ENCODE measurements around the gene C6orf132. TPM values are rescaled to one million over a fixed set of nuclear protein-coding genes. Genes with fewer than 3 reads are reported as not detected.

C6orf132 gene
- total RNA-seq, 1 donor = 0.63 TPM

DNA sequence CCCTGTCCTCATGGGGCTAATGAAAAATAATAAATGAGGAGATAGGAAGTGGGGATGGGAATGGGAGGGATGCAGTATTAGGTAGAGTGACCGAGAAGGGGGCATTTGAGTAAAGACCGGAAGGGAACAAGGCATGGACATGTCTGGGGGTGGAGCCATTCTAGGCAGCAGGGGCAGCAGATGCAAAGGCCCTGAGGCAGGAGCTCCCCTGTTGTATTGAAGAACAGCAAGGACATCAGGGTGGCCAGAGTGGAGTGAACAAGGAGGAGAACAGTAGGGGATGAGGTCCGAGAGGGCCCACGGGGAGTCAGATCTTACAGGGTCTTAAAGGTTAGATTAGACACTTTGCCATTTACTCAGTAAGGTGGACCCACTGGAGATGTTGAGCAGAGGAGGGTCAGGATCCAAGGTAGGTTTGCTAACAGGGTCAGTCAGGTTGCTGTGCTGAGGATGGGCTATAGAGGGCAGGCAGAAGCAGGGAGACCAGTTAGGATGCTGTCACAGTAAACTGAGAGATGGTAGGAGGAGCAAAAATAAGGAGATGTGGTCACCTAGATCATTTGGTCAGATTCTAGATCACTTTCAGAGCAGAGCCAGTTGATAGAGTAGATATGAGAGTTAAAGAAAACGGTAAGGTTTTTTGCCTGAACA is 73.4 kb downstream of the C6orf132 start:
- H3K4me3 ChIP-seq (ENCODE audit: low read depth, low read length) = no peak overlapping the region
- DNase-seq (ENCODE audit: low read depth) = no peak
- TF ChIP-seq, protein P1, sequence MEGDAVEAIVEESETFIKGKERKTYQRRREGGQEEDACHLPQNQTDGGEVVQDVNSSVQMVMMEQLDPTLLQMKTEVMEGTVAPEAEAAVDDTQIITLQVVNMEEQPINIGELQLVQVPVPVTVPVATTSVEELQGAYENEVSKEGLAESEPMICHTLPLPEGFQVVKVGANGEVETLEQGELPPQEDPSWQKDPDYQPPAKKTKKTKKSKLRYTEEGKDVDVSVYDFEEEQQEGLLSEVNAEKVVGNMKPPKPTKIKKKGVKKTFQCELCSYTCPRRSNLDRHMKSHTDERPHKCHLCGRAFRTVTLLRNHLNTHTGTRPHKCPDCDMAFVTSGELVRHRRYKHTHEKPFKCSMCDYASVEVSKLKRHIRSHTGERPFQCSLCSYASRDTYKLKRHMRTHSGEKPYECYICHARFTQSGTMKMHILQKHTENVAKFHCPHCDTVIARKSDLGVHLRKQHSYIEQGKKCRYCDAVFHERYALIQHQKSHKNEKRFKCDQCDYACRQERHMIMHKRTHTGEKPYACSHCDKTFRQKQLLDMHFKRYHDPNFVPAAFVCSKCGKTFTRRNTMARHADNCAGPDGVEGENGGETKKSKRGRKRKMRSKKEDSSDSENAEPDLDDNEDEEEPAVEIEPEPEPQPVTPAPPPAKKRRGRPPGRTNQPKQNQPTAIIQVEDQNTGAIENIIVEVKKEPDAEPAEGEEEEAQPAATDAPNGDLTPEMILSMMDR (IDR thresholded peaks at IDR 0.05; ENCODE audit: insufficient read depth, low read length) = no peak

- no peak for DNase-seq (ENCODE audit: low read depth)
- no peak overlapping the region for H3K4me3 ChIP-seq (ENCODE audit: low read depth, low read length)
- TF ChIP-seq, protein P1 (IDR thresholded peaks at IDR 0.05; ENCODE audit: insufficient read depth, low read length) = no peak
Measured at GRCh38 chr6:42068173-42068572, 74.2 kb downstream of the C6orf132 start.

DNA sequence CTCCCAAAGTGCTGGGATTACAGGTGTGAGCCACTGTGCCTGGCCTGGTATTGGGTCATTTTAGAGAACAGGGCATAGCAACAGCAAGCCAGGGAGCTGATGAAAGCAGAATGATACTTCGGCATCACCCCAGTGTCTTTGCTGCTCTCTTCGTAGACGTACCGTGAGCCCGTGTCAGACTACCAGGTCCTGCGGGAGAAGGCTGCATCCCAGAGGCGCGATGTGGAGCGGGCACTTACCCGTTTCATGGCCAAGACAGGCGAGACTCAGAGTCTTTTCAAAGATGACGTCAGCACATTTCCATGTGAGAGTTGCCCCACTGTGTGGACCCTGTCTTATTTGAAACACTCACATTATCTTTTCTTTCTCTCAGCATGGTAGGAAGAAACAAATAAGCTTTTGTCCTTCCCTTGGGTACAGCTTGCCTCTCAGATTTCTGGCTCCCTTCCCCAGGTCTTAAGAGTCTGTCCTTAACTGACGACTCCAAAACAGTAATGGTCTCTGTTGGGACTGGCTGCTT is 76.2 kb downstream of the C6orf132 start:
- DNase-seq (ENCODE audit: low read depth) = no peak

GRCh38 chr6:42059743-42060142 is 82.7 kb downstream of the C6orf132 start:
- H3K4me3 ChIP-seq (ENCODE audit: low read depth, low read length) = no peak overlapping the region
- no peak for DNase-seq (ENCODE audit: low read depth)
- TF ChIP-seq, protein P1 (IDR thresholded peaks at IDR 0.05; ENCODE audit: insufficient read depth, low read length) = no peak

More for the DNA sequence above, 76.2 kb downstream of the C6orf132 start:
- H3K4me3 ChIP-seq (ENCODE audit: low read depth, low read length) = no peak overlapping the region
- TF ChIP-seq, protein P1 (IDR thresholded peaks at IDR 0.05; ENCODE audit: insufficient read depth, low read length) = no peak

DNA sequence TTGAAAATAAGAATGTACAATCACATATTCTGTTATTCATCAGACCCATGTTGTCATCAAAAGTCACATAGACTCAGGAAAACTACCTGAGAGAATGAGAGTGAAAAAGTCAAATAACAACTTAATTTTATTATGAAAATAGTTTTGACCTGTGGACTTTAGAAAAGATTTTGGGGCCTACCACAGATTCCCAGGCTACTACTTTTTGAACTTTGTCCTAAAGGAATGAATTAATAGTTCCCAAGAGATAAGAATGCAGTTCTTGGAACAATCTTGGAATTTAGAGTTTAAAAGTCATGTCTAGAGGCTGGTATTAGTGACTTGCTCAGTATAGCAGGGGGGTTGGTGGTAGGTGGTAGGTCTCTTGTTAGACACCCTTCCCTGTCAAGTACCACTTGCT is 88.8 kb downstream of the C6orf132 start:
- H3K4me3 ChIP-seq (ENCODE audit: low read depth, low read length) = no peak overlapping the region
- TF ChIP-seq, protein P1 (IDR thresholded peaks at IDR 0.05; ENCODE audit: insufficient read depth, low read length) = no peak
- no peak for DNase-seq (ENCODE audit: low read depth)

- DNase-seq (ENCODE audit: low read depth) = no peak
- peak overlapping the region; percentile 87 for H3K4me3 ChIP-seq (ENCODE audit: low read depth, low read length)
- TF ChIP-seq, protein P1 (IDR thresholded peaks at IDR 0.05; ENCODE audit: insufficient read depth, low read length) = no peak
Measured at GRCh38 chr6:42051268-42051653, 91.2 kb downstream of the C6orf132 start.

Other genes starting within 250 kb of the C6orf132 start
- gene USP49, start 247.2 kb downstream of the C6orf132 start, total RNA-seq (ENCODE audit: low replicate concordance) = 2.7 and 11.2 TPM in 2 replicates
- gene MED20, start 221.5 kb downstream of the C6orf132 start, total RNA-seq (ENCODE audit: low replicate concordance) = 29.9 and 36.6 TPM in 2 replicates
- 4.2 and 14.2 TPM in 2 replicates for gene BYSL, start 221.1 kb downstream of the C6orf132 start, total RNA-seq (ENCODE audit: low replicate concordance)
- gene CCND3, start 200.8 kb downstream of the C6orf132 start, total RNA-seq (ENCODE audit: low replicate concordance) = 25.8 and 28.1 TPM in 2 replicates
- gene TAF8, start 92.1 kb downstream of the C6orf132 start, total RNA-seq (ENCODE audit: low replicate concordance) = 10.5 and 11.9 TPM in 2 replicates
- not detected in 2 replicates for gene GUCA1A, start 30.7 kb upstream of the C6orf132 start, total RNA-seq (ENCODE audit: low replicate concordance)
- not detected in 2 replicates for gene GUCA1B, start 52.3 kb upstream of the C6orf132 start, total RNA-seq (ENCODE audit: low replicate concordance)
- 15.7 and 63.4 TPM in 2 replicates for gene MRPS10, start 75.2 kb upstream of the C6orf132 start, total RNA-seq (ENCODE audit: low replicate concordance)